DLD1 (cell line): ENCODE measurements around the gene TTI1.

Experiments
- in situ Hi-C: cut with HindIII; loops from 2 replicates; pipeline ENCODE4 v1.10.0; 2017; ENCODE audit warnings: low sequenced_read_pairs

The TTI1 gene

GRCh38 chr20:37990571-37991151, 42.6 kb downstream of the TTI1 start:
- in situ Hi-C loops = loop anchor here (10.0 kb wide), 1 partner anchor 76 kb away; no protein-coding TSS in a partner anchor

- in situ Hi-C loops = loop anchor here (10.0 kb wide), 1 partner anchor 75 kb away; no protein-coding TSS in a partner anchor
Observed at GRCh38 chr20:37989601-37990295, 43.5 kb downstream of the TTI1 start.

- in situ Hi-C loops = no loop called here
Observed at GRCh38 chr20:37988306-37988954, 44.8 kb downstream of the TTI1 start.

- in situ Hi-C loops = no loop called here
Observed at GRCh38 chr20:37987602-37988290, 45.5 kb downstream of the TTI1 start.

GRCh38 chr20:37986873-37987601, 46.2 kb downstream of the TTI1 start:
- in situ Hi-C loops = no loop called here

- in situ Hi-C loops = no loop called here
Observed at GRCh38 chr20:37986044-37986858, 47.0 kb downstream of the TTI1 start.

- in situ Hi-C loops = no loop called here
Observed at GRCh38 chr20:37984018-37984785, 49.1 kb downstream of the TTI1 start.

- in situ Hi-C loops = no loop called here
Observed at GRCh38 chr20:37983286-37983685, 50.0 kb downstream of the TTI1 start.

- in situ Hi-C loops = no loop called here
Observed at GRCh38 chr20:37981568-37981967, 51.7 kb downstream of the TTI1 start.

- in situ Hi-C loops = no loop called here
Observed at GRCh38 chr20:37980876-37981275, 52.4 kb downstream of the TTI1 start.

GRCh38 chr20:37980383-37980782, 52.9 kb downstream of the TTI1 start:
- in situ Hi-C loops = no loop called here

GRCh38 chr20:37979021-37979985, 54.0 kb downstream of the TTI1 start:
- in situ Hi-C loops = no loop called here

GRCh38 chr20:37977786-37978185, 55.5 kb downstream of the TTI1 start:
- in situ Hi-C loops = no loop called here

- in situ Hi-C loops = no loop called here
Observed at GRCh38 chr20:37977338-37977737, 55.9 kb downstream of the TTI1 start.

- in situ Hi-C loops = no loop called here
Observed at GRCh38 chr20:37976887-37977286, 56.4 kb downstream of the TTI1 start.

GRCh38 chr20:37973059-37973910, 60.0 kb downstream of the TTI1 start:
- in situ Hi-C loops = no loop called here
